Measurements from ENCODE around the gene SPATA31C1.

- no peak for TF ChIP-seq YY1 (IDR thresholded peaks at IDR 0.05; ENCODE audit: extremely low read depth, insufficient replicate concordance, low read depth, low read length)
- TF ChIP-seq CTCF (IDR thresholded peaks at IDR 0.05 in 2 of 3, conservative IDR thresholded peaks at IDR 0.05 in 1 of 3; ENCODE audit: borderline replicate concordance in 1 of 3, insufficient read depth in 1 of 3, low read depth in 2 of 3, low read length in 2 of 3): no peak
- no peak for TF ChIP-seq ZBTB33 (IDR thresholded peaks at IDR 0.05; ENCODE audit: extremely low read depth, insufficient replicate concordance, low read length)
- TF ChIP-seq POLR2A (IDR thresholded peaks at IDR 0.05; ENCODE audit: borderline replicate concordance, extremely low read depth, insufficient read depth, insufficient read length): no peak
- no peak for TF ChIP-seq REST (IDR thresholded peaks at IDR 0.05; ENCODE audit: low read depth)
- no peak for TF ChIP-seq POLR2AphosphoS5 (IDR thresholded peaks at IDR 0.05; ENCODE audit: low read depth, low read length)
- TF ChIP-seq EZH2 (IDR thresholded peaks at IDR 0.05): no peak
- no peak for TF ChIP-seq FOSL1 (IDR thresholded peaks at IDR 0.05; ENCODE audit: low read depth)
Measured at GRCh38 chr9:87876708-87877107, 41.1 kb upstream of the SPATA31C1 start.

All from HCT116 (cell line).